ENCODE measurements around the gene CLNK. TPM values are rescaled to one million over a fixed set of nuclear protein-coding genes. Genes with fewer than 3 reads are reported as not detected.

Gene CLNK
- total RNA-seq, 2 experiments from 2014 or later = 0.05 to 0.17 TPM

- TF ChIP-seq CTCF (IDR thresholded peaks at IDR 0.05) = no peak
- Mint-ChIP-seq H3K9me3 (no peaks in the 10 kb centered on the region), H3K4me1 (ENCODE audit: low read depth) (peaks cover 27% of the 10 kb centered on the region), H3K27me3 (no peaks in the 10 kb centered on the region), H3K4me3 (no peak overlapping the region), H3K36me3 (ENCODE audit: low read depth) (no peaks in the 10 kb centered on the region), H3K27ac (peak overlapping the region; percentile 91)
- H3K27ac ChIP-seq (ENCODE audit: low read depth in 1 of 2, low read length in 2 of 2) = no peak overlapping the region
- H3K27me3 ChIP-seq (ENCODE audit: control insufficient read depth in 1 of 2, insufficient read depth in 2 of 2, low read length in 2 of 2) = no peaks in the 10 kb centered on the region
- no peaks in the 10 kb centered on the region for H3K36me3 ChIP-seq (ENCODE audit: insufficient read depth, low read length)
- intact Hi-C loops (cut with DNase I, micrococcal nuclease) = no loop called here
- ATAC-seq (ENCODE audit: poor library complexity) = no peak
- no peaks in the 10 kb centered on the region for H3K9me3 ChIP-seq (ENCODE audit: control insufficient read depth in 1 of 2, insufficient read depth in 1 of 2, low read length in 2 of 2)
- POLR2A ChIA-PET = no interaction called here
- H3K4me3 ChIP-seq (ENCODE audit: low read length) = no peak overlapping the region
- peaks cover 15% of the 10 kb centered on the region for H3K4me1 ChIP-seq (ENCODE audit: insufficient read depth, low read length)
- DNase-seq = no peak
- CTCF ChIA-PET = interaction anchor here (1.2 kb wide), 1 partner anchor 18 kb away, joined by 3 read pairs; no protein-coding TSS in a partner anchor
Measured at GRCh38 chr4:10670321-10670720, 14.2 kb downstream of the CLNK start.

GRCh38 chr4:10667701-10668326 lies 16.8 kb downstream of the CLNK start:
- DNase-seq (no peak), ATAC-seq (ENCODE audit: poor library complexity) (no peak)
- H3K27ac ChIP-seq (ENCODE audit: low read depth in 1 of 2, low read length in 2 of 2) = no peak overlapping the region
- Mint-ChIP-seq H3K27ac (no peak overlapping the region), H3K9me3 (no peaks in the 10 kb centered on the region), H3K36me3 (ENCODE audit: low read depth) (no peaks in the 10 kb centered on the region), H3K4me1 (ENCODE audit: low read depth) (peaks cover 18% of the 10 kb centered on the region), H3K27me3 (no peaks in the 10 kb centered on the region), H3K4me3 (no peak overlapping the region)
- intact Hi-C loops (cut with DNase I, micrococcal nuclease) = no loop called here
- H3K27me3 ChIP-seq (ENCODE audit: control insufficient read depth in 1 of 2, insufficient read depth in 2 of 2, low read length in 2 of 2) = no peaks in the 10 kb centered on the region
- H3K4me3 ChIP-seq (ENCODE audit: low read length) = no peak overlapping the region
- TF ChIP-seq CTCF (IDR thresholded peaks at IDR 0.05) = no peak
- POLR2A ChIA-PET = no interaction called here
- H3K4me1 ChIP-seq (ENCODE audit: insufficient read depth, low read length) = peaks cover 15% of the 10 kb centered on the region
- H3K9me3 ChIP-seq (ENCODE audit: control insufficient read depth in 1 of 2, insufficient read depth in 1 of 2, low read length in 2 of 2) = no peaks in the 10 kb centered on the region
- H3K36me3 ChIP-seq (ENCODE audit: insufficient read depth, low read length) = no peaks in the 10 kb centered on the region
- CTCF ChIA-PET = no interaction called here

GRCh38 chr4:10666616-10667015 lies 18.0 kb downstream of the CLNK start:
- Histone ChIP-seq H3K36me3 (ENCODE audit: insufficient read depth, low read length) (no peaks in the 10 kb centered on the region), H3K27ac (ENCODE audit: low read depth in 1 of 2, low read length in 2 of 2) (no peak overlapping the region), H3K4me1 (ENCODE audit: insufficient read depth, low read length) (peaks cover 10% of the 10 kb centered on the region), H3K9me3 (ENCODE audit: control insufficient read depth in 1 of 2, insufficient read depth in 1 of 2, low read length in 2 of 2) (no peaks in the 10 kb centered on the region), H3K27me3 (ENCODE audit: control insufficient read depth in 1 of 2, insufficient read depth in 2 of 2, low read length in 2 of 2) (no peaks in the 10 kb centered on the region), H3K4me3 (ENCODE audit: low read length) (no peak overlapping the region)
- no peaks in the 10 kb centered on the region for H3K27me3 Mint-ChIP-seq
- ATAC-seq (ENCODE audit: poor library complexity) (no peak), DNase-seq (no peak)
- H3K4me3 Mint-ChIP-seq = no peak overlapping the region
- H3K4me1 Mint-ChIP-seq (ENCODE audit: low read depth) = peaks cover 6% of the 10 kb centered on the region
- intact Hi-C loops (cut with DNase I, micrococcal nuclease) = no loop called here
- H3K9me3 Mint-ChIP-seq = no peaks in the 10 kb centered on the region
- no peak overlapping the region for H3K27ac Mint-ChIP-seq
- no peaks in the 10 kb centered on the region for H3K36me3 Mint-ChIP-seq (ENCODE audit: low read depth)
- ChIA-PET CTCF (no interaction called here), POLR2A (no interaction called here)
- no peak for TF ChIP-seq CTCF (IDR thresholded peaks at IDR 0.05)

Data from CD4-positive, alpha-beta T cell (primary cell).